AG04449 (cell line): ENCODE data around the gene TMEM61.

Source experiments
- CTCF ChIA-PET: fragments of 350-600 bp; formaldehyde crosslinking; extraction: SDS; loops from one replicate; lab custom pipeline; 2021; ENCODE audit warnings: antibody characterized with exemption; lab: Yijun Ruan, JAX
- POLR2A ChIA-PET: fragments of 400-600, 350-600 bp; formaldehyde crosslinking; extraction: SDS; loops from one replicate; lab custom pipeline; 2020; ENCODE audit warnings: antibody characterized with exemption, inconsistent platforms; lab: Yijun Ruan, JAX
- DNase-seq: peaks from one replicate; pipeline ENCODE4 v3.0.0-alpha.2; 2010; ENCODE audit warnings: low read depth, low spot score
- H3K4me3 ChIP-seq: 2 replicates; pipeline ENCODE4 v1.5.1; 2011; ENCODE audit warnings: low read depth, mild to moderate bottlenecking, control low read depth, low read length
- TF ChIP-seq, protein P1 (sequence below): IDR thresholded peaks from one replicate; pipeline ENCODE4 v1.5.1; 2011; ENCODE audit warnings: mild to moderate bottlenecking, moderate library complexity, low read length, control low read depth, inconsistent platforms; ENCODE audit not compliant: insufficient read depth; ENCODE audit errors: missing control alignments

Gene TMEM61

DNA sequence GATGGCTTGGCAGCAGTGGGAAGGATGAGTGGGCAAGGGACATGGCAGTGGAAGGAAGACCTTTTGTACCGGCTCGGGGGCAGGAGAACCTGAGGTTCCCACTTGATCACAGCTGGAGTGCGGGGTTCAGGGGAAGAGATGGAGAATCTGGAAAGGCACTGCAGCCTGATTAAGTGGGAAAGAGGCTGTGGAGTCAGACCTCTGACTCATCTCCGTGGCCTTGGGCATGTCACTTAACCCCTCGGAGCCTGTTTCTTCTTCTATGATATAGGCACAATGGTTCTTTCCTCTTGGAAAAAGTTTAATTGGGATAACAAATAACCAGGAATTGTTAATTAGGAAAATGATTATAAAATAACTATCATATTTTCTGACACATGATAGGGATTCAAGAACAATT lies 13.1 kb upstream of the TMEM61 start:
- ChIA-PET POLR2A (interaction anchor here (0.6 kb wide), 1 partner anchor 79 kb away, joined by 3 read pairs; no protein-coding TSS in a partner anchor), CTCF (interaction anchor here (1.8 to 2.9 kb wide), 3 partner anchors 10 to 54 kb away, joined by 5 to 13 read pairs (median 5); no protein-coding TSS in a partner anchor)
- no peak for DNase-seq

GRCh38 chr1:54968551-54968950 lies 11.9 kb upstream of the TMEM61 start:
- ChIA-PET CTCF (interaction anchor here (1.1 to 2.3 kb wide), 7 partner anchors 9 to 53 kb away, joined by 3 to 14 read pairs (median 4); no protein-coding TSS in a partner anchor), POLR2A (no interaction called here)
- TF ChIP-seq, protein P1, sequence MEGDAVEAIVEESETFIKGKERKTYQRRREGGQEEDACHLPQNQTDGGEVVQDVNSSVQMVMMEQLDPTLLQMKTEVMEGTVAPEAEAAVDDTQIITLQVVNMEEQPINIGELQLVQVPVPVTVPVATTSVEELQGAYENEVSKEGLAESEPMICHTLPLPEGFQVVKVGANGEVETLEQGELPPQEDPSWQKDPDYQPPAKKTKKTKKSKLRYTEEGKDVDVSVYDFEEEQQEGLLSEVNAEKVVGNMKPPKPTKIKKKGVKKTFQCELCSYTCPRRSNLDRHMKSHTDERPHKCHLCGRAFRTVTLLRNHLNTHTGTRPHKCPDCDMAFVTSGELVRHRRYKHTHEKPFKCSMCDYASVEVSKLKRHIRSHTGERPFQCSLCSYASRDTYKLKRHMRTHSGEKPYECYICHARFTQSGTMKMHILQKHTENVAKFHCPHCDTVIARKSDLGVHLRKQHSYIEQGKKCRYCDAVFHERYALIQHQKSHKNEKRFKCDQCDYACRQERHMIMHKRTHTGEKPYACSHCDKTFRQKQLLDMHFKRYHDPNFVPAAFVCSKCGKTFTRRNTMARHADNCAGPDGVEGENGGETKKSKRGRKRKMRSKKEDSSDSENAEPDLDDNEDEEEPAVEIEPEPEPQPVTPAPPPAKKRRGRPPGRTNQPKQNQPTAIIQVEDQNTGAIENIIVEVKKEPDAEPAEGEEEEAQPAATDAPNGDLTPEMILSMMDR: no peak
- no peak for DNase-seq
- no peak overlapping the region for H3K4me3 ChIP-seq

More for the DNA sequence above, 13.1 kb upstream of the TMEM61 start:
- H3K4me3 ChIP-seq: no peak overlapping the region
- TF ChIP-seq, protein P1: no peak

DNA sequence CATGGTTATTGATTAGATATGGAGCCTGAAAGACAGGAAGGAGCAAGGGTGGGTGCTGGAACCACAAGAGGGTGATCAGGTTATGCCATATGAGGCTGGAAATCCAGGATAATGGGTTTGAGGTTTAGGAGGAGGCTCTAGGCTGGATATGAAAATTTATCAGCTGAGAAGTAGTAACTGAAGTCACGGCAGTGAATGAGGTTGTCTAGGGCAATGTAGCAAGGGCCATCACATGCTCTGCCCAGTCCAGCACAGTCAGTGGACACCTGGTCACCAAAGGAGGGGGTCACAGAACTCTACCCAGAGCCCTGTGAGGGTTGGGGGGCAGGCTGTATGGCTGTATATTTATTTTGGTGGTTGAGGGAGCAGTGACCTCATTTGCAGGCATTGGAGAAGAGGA lies 10.5 kb upstream of the TMEM61 start:
- POLR2A ChIA-PET: no interaction called here
- no peak for DNase-seq
- TF ChIP-seq, protein P1: no peak
- CTCF ChIA-PET: interaction anchor here (1.4 to 2.3 kb wide), 5 partner anchors 8 to 52 kb away, joined by 3 to 14 read pairs (median 7); no protein-coding TSS in a partner anchor
- no peak overlapping the region for H3K4me3 ChIP-seq

GRCh38 chr1:54970901-54971300 lies 9.5 kb upstream of the TMEM61 start:
- POLR2A ChIA-PET: no interaction called here

GRCh38 chr1:54971317-54971791 lies 9.1 kb upstream of the TMEM61 start:
- H3K4me3 ChIP-seq: no peak overlapping the region
- CTCF ChIA-PET: interaction anchor here (0.9 to 4.8 kb wide), 7 partner anchors 11 to 51 kb away, joined by 3 to 33 read pairs (median 10); no protein-coding TSS in a partner anchor
- no peak for DNase-seq
- POLR2A ChIA-PET: no interaction called here
- TF ChIP-seq, protein P1: no peak

More at GRCh38 chr1:54970901-54971300, 9.5 kb upstream of the TMEM61 start:
- CTCF ChIA-PET: interaction anchor here (0.9 to 4.8 kb wide), 3 partner anchors 20 to 52 kb away, joined by 3 to 33 read pairs (median 10); no protein-coding TSS in a partner anchor
- H3K4me3 ChIP-seq: no peak overlapping the region
- TF ChIP-seq, protein P1: no peak
- no peak for DNase-seq

- ChIA-PET CTCF (interaction anchor here (0.6 to 4.8 kb wide), 14 partner anchors 10 to 60 kb away, joined by 3 to 33 read pairs (median 7); no protein-coding TSS in a partner anchor), POLR2A (interaction anchor here (0.6 kb wide), 1 partner anchor 35 kb away, joined by 3 read pairs; no protein-coding TSS in a partner anchor)
- TF ChIP-seq, protein P1: no peak
Measured at GRCh38 chr1:54972436-54972835, 8.0 kb upstream of the TMEM61 start.

More at GRCh38 chr1:54972436-54972835, 8.0 kb upstream of the TMEM61 start:
- H3K4me3 ChIP-seq: no peak overlapping the region
- no peak for DNase-seq
